Ovary (tissue), 3 donors: ENCODE data around the gene SMIM13.

Source experiments
- EP300 ChIP-seq: sonication (generic); formaldehyde crosslinking; IDR thresholded peaks from one replicate; pipeline ENCODE4 v1.6.1; 2017; ENCODE audit warnings: antibody characterized with exemption
- POLR2A ChIP-seq: fragments of 450-650 bp; IDR thresholded peaks from one replicate; pipeline ENCODE4 v1.6.1; 2017; ENCODE audit warnings: antibody characterized with exemption, mild to moderate bottlenecking, moderate library complexity
- TF ChIP-seq, protein P1 (sequence below), 3 donors: fragments of 450-650 bp in 2 of 3; fragments of 200-600 bp in 1 of 3; IDR thresholded peaks; one replicate each; pipeline versions ENCODE4 v1.5.1 to v1.8.0; 2016 to 2022; ENCODE audit warnings: antibody characterized with exemption in 3 of 3, mild to moderate bottlenecking in 1 of 3
- donor health status: DM: no; HTN: no; CAD: no.

GRCh38 chr6:11062083-11062482 lies 31.6 kb upstream of the SMIM13 start:
- TF ChIP-seq, protein P1, sequence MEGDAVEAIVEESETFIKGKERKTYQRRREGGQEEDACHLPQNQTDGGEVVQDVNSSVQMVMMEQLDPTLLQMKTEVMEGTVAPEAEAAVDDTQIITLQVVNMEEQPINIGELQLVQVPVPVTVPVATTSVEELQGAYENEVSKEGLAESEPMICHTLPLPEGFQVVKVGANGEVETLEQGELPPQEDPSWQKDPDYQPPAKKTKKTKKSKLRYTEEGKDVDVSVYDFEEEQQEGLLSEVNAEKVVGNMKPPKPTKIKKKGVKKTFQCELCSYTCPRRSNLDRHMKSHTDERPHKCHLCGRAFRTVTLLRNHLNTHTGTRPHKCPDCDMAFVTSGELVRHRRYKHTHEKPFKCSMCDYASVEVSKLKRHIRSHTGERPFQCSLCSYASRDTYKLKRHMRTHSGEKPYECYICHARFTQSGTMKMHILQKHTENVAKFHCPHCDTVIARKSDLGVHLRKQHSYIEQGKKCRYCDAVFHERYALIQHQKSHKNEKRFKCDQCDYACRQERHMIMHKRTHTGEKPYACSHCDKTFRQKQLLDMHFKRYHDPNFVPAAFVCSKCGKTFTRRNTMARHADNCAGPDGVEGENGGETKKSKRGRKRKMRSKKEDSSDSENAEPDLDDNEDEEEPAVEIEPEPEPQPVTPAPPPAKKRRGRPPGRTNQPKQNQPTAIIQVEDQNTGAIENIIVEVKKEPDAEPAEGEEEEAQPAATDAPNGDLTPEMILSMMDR (IDR thresholded peaks at IDR 0.05): no peak
- TF ChIP-seq POLR2A: no peak
- no peak for TF ChIP-seq EP300
